ENCODE measurements around the gene HOXA9.

GRCh38 chr7:27189997-27190748, 24.8 kb upstream of the HOXA9 start:
- no peak for TF ChIP-seq YY1 (IDR thresholded peaks at IDR 0.05; ENCODE audit: low read depth, low read length)
- TF ChIP-seq HDAC6 (IDR thresholded peaks at IDR 0.05; ENCODE audit: low read depth, low read length) = no peak
- TF ChIP-seq EZH2 (IDR thresholded peaks at IDR 0.05; ENCODE audit: low read depth, low read length, severe bottlenecking) = no peak
- TF ChIP-seq TAF7 (optimal IDR thresholded peaks at IDR 0.05; ENCODE audit: borderline replicate concordance, low read depth, low read length) = no peak
- TF ChIP-seq, protein P1, sequence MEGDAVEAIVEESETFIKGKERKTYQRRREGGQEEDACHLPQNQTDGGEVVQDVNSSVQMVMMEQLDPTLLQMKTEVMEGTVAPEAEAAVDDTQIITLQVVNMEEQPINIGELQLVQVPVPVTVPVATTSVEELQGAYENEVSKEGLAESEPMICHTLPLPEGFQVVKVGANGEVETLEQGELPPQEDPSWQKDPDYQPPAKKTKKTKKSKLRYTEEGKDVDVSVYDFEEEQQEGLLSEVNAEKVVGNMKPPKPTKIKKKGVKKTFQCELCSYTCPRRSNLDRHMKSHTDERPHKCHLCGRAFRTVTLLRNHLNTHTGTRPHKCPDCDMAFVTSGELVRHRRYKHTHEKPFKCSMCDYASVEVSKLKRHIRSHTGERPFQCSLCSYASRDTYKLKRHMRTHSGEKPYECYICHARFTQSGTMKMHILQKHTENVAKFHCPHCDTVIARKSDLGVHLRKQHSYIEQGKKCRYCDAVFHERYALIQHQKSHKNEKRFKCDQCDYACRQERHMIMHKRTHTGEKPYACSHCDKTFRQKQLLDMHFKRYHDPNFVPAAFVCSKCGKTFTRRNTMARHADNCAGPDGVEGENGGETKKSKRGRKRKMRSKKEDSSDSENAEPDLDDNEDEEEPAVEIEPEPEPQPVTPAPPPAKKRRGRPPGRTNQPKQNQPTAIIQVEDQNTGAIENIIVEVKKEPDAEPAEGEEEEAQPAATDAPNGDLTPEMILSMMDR (IDR thresholded peaks at IDR 0.05; ENCODE audit: control extremely low read depth in 1 of 3, insufficient read depth in 1 of 3, low read depth in 1 of 3, low read length in 3 of 3) = no peak
- no peak for TF ChIP-seq TAF1 (IDR thresholded peaks at IDR 0.05; ENCODE audit: low read depth, low read length)
- TF ChIP-seq POLR2A (IDR thresholded peaks at IDR 0.05; ENCODE audit: control extremely low read depth in 1 of 2, low read depth in 2 of 2, low read length in 2 of 2) = no peak
- TF ChIP-seq SIX5 (IDR thresholded peaks at IDR 0.05; ENCODE audit: low read depth, low read length) = no peak
- no peak for TF ChIP-seq GTF2F1 (IDR thresholded peaks at IDR 0.05; ENCODE audit: borderline replicate concordance, low read depth, low read length)
- no peak for TF ChIP-seq EP300 (IDR thresholded peaks at IDR 0.05; ENCODE audit: borderline replicate concordance in 1 of 2, low read depth in 2 of 2, low read length in 2 of 2)
- TF ChIP-seq MAFK (IDR thresholded peaks at IDR 0.05; ENCODE audit: low read depth, low read length) = no peak

All from H1 (cell line).